SH-SY5Y (cell line): ENCODE measurements around the gene KIAA1549.

Experiments
- GATA2 ChIP-seq: IDR thresholded peaks from 2 replicates; pipeline ENCODE4 v1.6.1; 2011; ENCODE audit warnings: mild to moderate bottlenecking, low read depth, low read length
- GATA3 ChIP-seq: IDR thresholded peaks from 2 replicates; pipeline ENCODE4 v1.6.1; 2011; ENCODE audit warnings: low read depth, mild to moderate bottlenecking, low read length, moderate library complexity

GRCh38 chr7:138898802-138899201 lies 82.4 kb downstream of the KIAA1549 start:
- TF ChIP-seq GATA3 = no peak
- no peak for TF ChIP-seq GATA2
